K562 (cell line): ENCODE measurements around the gene RERE. TPM values are rescaled to one million over a fixed set of nuclear protein-coding genes. Genes with fewer than 3 reads are reported as not detected.

ENCODE experiments used
- ATAC-seq: fragments of 200-7000 bp; cut with Tn5 transposase; 3 replicates; pipeline ENCODE4 v1.9.1; 2020; ENCODE audit warnings: moderate library complexity
- BruUV-seq: library from RNA; stranded (reverse); fragments of 400-500 nt; replicated peaks from 2 replicates; lab custom pipeline; 2021; lab: Mats Ljungman, UMichigan
- CTCF ChIA-PET: fragments of 300-600 bp; formaldehyde crosslinking; extraction: SDS; loops from one replicate; lab custom pipeline; 2021; ENCODE audit warnings: low intra/inter-chr PET ratio; lab: Yijun Ruan, JAX
- POLR2A ChIA-PET: fragments of 300-600, 350-650 bp; sonication (Branson Sonifier 250); formaldehyde crosslinking; extraction: SDS; loops from one replicate; lab custom pipeline; 2021; ENCODE audit warnings: antibody characterized with exemption, inconsistent platforms; lab: Yijun Ruan, JAX
- DNase-seq, 4 experiments: peaks; one replicate each; pipeline versions ENCODE4 v3.0.0 to v3.0.0-alpha.2; 2011 to 2018; ENCODE audit warnings: low spot score in 3 of 4, mixed read lengths in 3 of 4; ENCODE audit errors: extremely low read depth in 1 of 4
- FAIRE-seq: peaks from 2 replicates; lab custom pipeline; 2011; peaks lifted over from hg19 to GRCh38; lab: Jason Lieb, UNC
- H2AFZ ChIP-seq: 2 replicates; pipeline ENCODE4 v1.6.0; 2011; ENCODE audit warnings: low read depth, low read length, control low read depth, inconsistent platforms
- H3K27ac ChIP-seq: fragments of 200-600 bp; 3 replicates; pipeline ENCODE4 v1.8.0; 2011; ENCODE audit warnings: low read depth, mild to moderate bottlenecking, control low read depth, inconsistent platforms, low read length, moderate library complexity, mixed read lengths; ENCODE audit errors: extremely low read depth
- H3K27me3 ChIP-seq, 2 experiments: fragments of 300-600 bp in 1 of 2; 2 replicates in 1 of 2; 3 replicates in 1 of 2; pipeline versions ENCODE4 v1.6.0 to v1.8.0; 2011; ENCODE audit warnings: inconsistent platforms in 2 of 2, low read length in 2 of 2, mild to moderate bottlenecking in 1 of 2, mixed read lengths in 1 of 2, moderate library complexity in 1 of 2; ENCODE audit not compliant: control insufficient read depth in 2 of 2, insufficient read depth in 2 of 2
- H3K36me3 ChIP-seq: fragments of 300-600 bp; 3 replicates; pipeline ENCODE4 v1.8.0; 2011; ENCODE audit warnings: mild to moderate bottlenecking, low read length, inconsistent platforms; ENCODE audit not compliant: control insufficient read depth, insufficient read depth
- H3K4me1 ChIP-seq, 2 experiments: fragments of 200-600 bp in 1 of 2; replicated peaks in 1 of 2; 2 replicates in 1 of 2; 3 replicates in 1 of 2; pipeline versions ENCODE4 v1.5.1 to v1.8.0; 2011; ENCODE audit warnings: inconsistent platforms in 2 of 2, low read length in 2 of 2, mild to moderate bottlenecking in 1 of 2, mixed read lengths in 1 of 2, moderate library complexity in 1 of 2; ENCODE audit not compliant: control insufficient read depth in 2 of 2, insufficient read depth in 2 of 2
- H3K4me2 ChIP-seq: 2 replicates; pipeline ENCODE4 v1.6.1; 2011; ENCODE audit warnings: low read length, control low read depth, inconsistent platforms, mixed read lengths; ENCODE audit not compliant: insufficient read depth
- H3K4me3 ChIP-seq: fragments of 200-600 bp; sonication (generic), shearing (Covaris generic); 2 replicates; pipeline ENCODE4 v1.5.1; 2016; ENCODE audit warnings: control low read depth, inconsistent platforms
- H3K79me2 ChIP-seq: fragments of 200-600 bp; 3 replicates; pipeline ENCODE4 v1.8.0; 2011; ENCODE audit warnings: low read length, inconsistent platforms; ENCODE audit not compliant: control insufficient read depth, insufficient read depth
- H3K9ac ChIP-seq, 2 experiments: 2 replicates each; pipeline versions ENCODE4 v1.6.0 to v1.6.1; 2011; ENCODE audit warnings: low read depth in 2 of 2, low read length in 2 of 2, control low read depth in 1 of 2, inconsistent platforms in 1 of 2, mild to moderate bottlenecking in 1 of 2, mixed read lengths in 1 of 2; ENCODE audit not compliant: insufficient read depth in 1 of 2
- H3K9me1 ChIP-seq: one replicate; pipeline ENCODE4 v1.6.0; 2011; ENCODE audit warnings: inconsistent platforms, mild to moderate bottlenecking, low read length, moderate library complexity; ENCODE audit not compliant: control insufficient read depth, insufficient read depth
- H3K9me3 ChIP-seq: replicated peaks from 2 replicates; pipeline ENCODE4 v1.5.1; 2011; ENCODE audit warnings: low read depth, low read length, inconsistent platforms; ENCODE audit not compliant: control insufficient read depth, insufficient read depth
- H4K20me1 ChIP-seq: replicated peaks from 2 replicates; pipeline ENCODE4 v1.6.1; 2011; ENCODE audit warnings: low read length, inconsistent platforms, mixed read lengths; ENCODE audit not compliant: control insufficient read depth, insufficient read depth
- CREB3 ChIP-seq: fragments of 450-650 bp; conservative IDR thresholded peaks from 2 replicates; pipeline ENCODE4 v1.6.1; 2016; ENCODE audit warnings: missing genetic modification characterization, low read depth, mild to moderate bottlenecking, missing compliant biosample characterization, moderate library complexity
- FOSL1 ChIP-seq: fragments of 200-800 bp; sonication (Bioruptor generic); conservative IDR thresholded peaks from 2 replicates; pipeline ENCODE4 v1.6.1; 2016; ENCODE audit warnings: missing genetic modification characterization, missing compliant biosample characterization
- ZBTB33 ChIP-seq: sonication (generic); formaldehyde crosslinking; IDR thresholded peaks from 2 replicates; pipeline ENCODE4 v1.8.1; 2023; ENCODE audit warnings: mild to moderate bottlenecking, missing genetic modification reagents
- ZNF592 ChIP-seq: fragments of 450-650 bp; IDR thresholded peaks from 2 replicates; pipeline ENCODE4 v1.6.1; 2017; ENCODE audit warnings: antibody characterized with exemption, mild to moderate bottlenecking
- WGBS: fragments of 100-300 bp; shearing (Covaris generic); methylation state at CpG from one replicate; pipeline ENCODE4 v1.1.6; 2016; ENCODE audit warnings: low coverage, mixed read lengths; ENCODE audit not compliant: insufficient coverage; ENCODE audit errors: missing lambda C conversion rate; 5-methylcytosine and 5-hydroxymethylcytosine counted together
- in situ Hi-C: fragments of 300-500 bp; cut with MboI; formaldehyde crosslinking; loops from 4 replicates; pipeline ENCODE4 v1.15.0; 2018; ENCODE audit warnings: inconsistent platforms, mixed read lengths
- intact Hi-C: fragments of 100-400 bp; cut with micrococcal nuclease; formaldehyde crosslinking; loops from 2 replicates; pipeline ENCODE4 v1.14.2; 2022
- polyA plus RNA-seq, 8 experiments: library from polyadenylated mRNA; depleted of rRNA in 4 of 8; stranded (reverse) in 5 of 8; unstranded in 3 of 8; fragments of >200 nt; fragmentation: Nextera tagmentation in 2 of 8; fragmentation: Illumina TruSeq in 1 of 8; extraction: Ambion mirVana in 2 of 8; extraction: Trizol in 1 of 8; gene quantifications; 2 replicates each; pipeline versions ENCODE4 v1.2.1 to v1.2.3, GENCODE V29; 2011 to 2014; ENCODE audit warnings: inconsistent platforms in 1 of 8, missing spikeins in 1 of 8
- total RNA-seq, 7 experiments: library from RNA; depleted of rRNA in 6 of 7; stranded (reverse); fragments of >200 nt in 6 of 7; fragmentation: Illumina TruSeq in 2 of 7; extraction: Trizol in 2 of 7; gene quantifications; 2 replicates each; pipeline versions ENCODE4 v1.2.1 to v1.2.3, GENCODE V29; 2011 to 2021; ENCODE audit warnings: low replicate concordance in 1 of 7

Gene RERE
- total and polyA plus RNA-seq, 9 of the 15 experiments (the other 6 are each of a cell fraction or from before 2014, with no cell fraction given), result 3.0 to 51.5 (median 13.4) TPM

- peak overlapping the region; percentile 74; the same call in 2 of the 3 replicates for H3K27ac ChIP-seq
- H3K4me2 ChIP-seq, result no peak overlapping the region
- no peaks in the 10 kb centered on the region for H3K9me1 ChIP-seq
- H3K27me3 ChIP-seq, result no peaks in the 10 kb centered on the region
- no peak overlapping the region for H3K4me3 ChIP-seq
- H3K4me1 ChIP-seq, result peaks cover 3 to 20% of the 10 kb centered on the region in 2 experiments; a peak in 3 of 5 replicates
- FAIRE-seq, result no peak
- peaks cover 5% of the 10 kb centered on the region; the same call in 1 of the 2 replicates for H3K9me3 ChIP-seq
- peaks cover 21% of the 10 kb centered on the region; the same call in 2 of the 3 replicates for H3K36me3 ChIP-seq
- BruUV-seq, result no TSS peak
- no peaks in the 10 kb centered on the region for H4K20me1 ChIP-seq
- TF ChIP-seq CREB3 (tag) (0 out of 2 replicates have a peak, but pooled peaks have one; percentile 37), ZNF592 (peak; percentile 21; the same call in 1 of the 2 replicates), FOSL1 (tag) (peak; percentile 17; the same call in 1 of the 2 replicates), ZBTB33 (no peak)
- TF ChIP-seq, all 486 proteins: peak for 3
- POLR2A ChIA-PET, result interaction anchor here (0.6 to 1.6 kb wide), 2 partner anchors 8 to 207 kb away, joined by 3 to 5 read pairs; no protein-coding TSS in a partner anchor
- Histone ChIP-seq H3K79me2 (peaks cover 7% of the 10 kb centered on the region; the same call in 2 of the 3 replicates), H2AFZ (no peak overlapping the region), H3K9ac (peak overlapping the region in 1 of 2 experiments; percentile 12; a peak in 1 of 4 replicates)
- CTCF ChIA-PET, result no interaction called here
- 19% methylated on average over 1 of the region's 1 CpG for WGBS
- intact Hi-C loops (no loop called here), in situ Hi-C loops (no loop called here)
- no peak for DNase-seq
- ATAC-seq, result no peak
Observed at GRCh38 chr1:8540971-8541370, 276.5 kb downstream of the RERE start.
